PC-3 (cell line): ENCODE measurements around the gene RPS3.
A peak's percentile ranks its signal among the peaks of the same experiment; 100 is the strongest.

ENCODE experiments used
- CTCF ChIP-seq: fragments of 300-600 bp; sonication (generic); conservative IDR thresholded peaks from 2 replicates; pipeline ENCODE4 v1.5.1; 2017; ENCODE audit warnings: antibody characterized with exemption, low read depth, mild to moderate bottlenecking, low read length
- EZH2 ChIP-seq: fragments of 300-600 bp; sonication (generic); IDR thresholded peaks from one replicate; pipeline ENCODE4 v1.6.1; 2017; ENCODE audit warnings: antibody characterized with exemption, mild to moderate bottlenecking, low read length; ENCODE audit not compliant: unreplicated experiment
- EZH2phosphoT487 ChIP-seq: fragments of 300-600 bp; sonication (generic); IDR thresholded peaks from 2 replicates; pipeline ENCODE4 v1.6.1; 2018; ENCODE audit warnings: mild to moderate bottlenecking, antibody characterized with exemption, low read length, borderline replicate concordance

DNA sequence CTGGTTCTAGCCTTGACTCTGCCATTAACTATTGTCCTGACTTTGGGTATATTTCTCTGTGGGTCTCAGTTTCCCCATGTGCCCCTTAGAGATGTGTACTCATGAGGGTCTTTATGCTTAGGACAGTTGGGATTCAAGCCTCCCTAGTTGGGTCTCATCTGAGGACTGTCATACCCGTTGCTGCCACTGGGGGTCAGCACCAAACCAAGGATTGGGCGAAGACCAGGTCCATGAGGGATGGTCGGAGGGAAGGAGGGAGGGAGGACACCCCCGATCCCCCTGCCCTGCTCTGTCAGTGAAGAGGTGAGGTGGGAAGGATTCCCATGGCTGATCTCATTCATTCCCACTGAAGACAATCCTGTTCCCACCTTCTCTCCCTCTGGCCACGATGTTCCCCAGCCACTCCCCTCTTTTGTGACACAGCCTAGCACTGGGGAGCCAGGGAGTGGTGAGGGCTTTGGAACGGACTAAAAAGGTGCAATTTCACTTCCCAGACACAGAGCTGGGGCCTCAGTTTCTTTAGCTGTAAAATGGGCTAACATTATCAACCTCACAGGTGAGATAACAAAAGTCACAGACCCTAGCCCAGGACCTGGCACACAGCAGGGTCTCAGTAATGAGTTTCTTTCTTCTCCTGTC is 46.1 kb downstream of the RPS3 start:
- TF ChIP-seq EZH2 (no peak), CTCF (peak; percentile 99), EZH2phosphoT487 (no peak)
